WTC11 (cell line): ENCODE measurements around the gene SLC13A4. TPM values are rescaled to one million over a fixed set of nuclear protein-coding genes. Genes with fewer than 3 reads are reported as not detected.
A peak's percentile ranks its signal among the peaks of the same experiment; 100 is the strongest.

Experiments used
- ATAC-seq: fragments of 200-7000 bp; cut with Tn5 transposase; 2 replicates; pipeline ENCODE4 v1.10.0; 2021; ENCODE audit warnings: mild to moderate bottlenecking, moderate library complexity
- CTCF ChIA-PET: fragments of 300-600 bp; sonication (Branson Sonifier 250); formaldehyde crosslinking; loops from one replicate; lab custom pipeline; 2021; ENCODE audit warnings: antibody characterized with exemption; lab: Charles Lee
- POLR2A ChIA-PET: fragments of 350-600 bp; sonication (Branson Sonifier 250); formaldehyde crosslinking; loops from one replicate; lab custom pipeline; 2021; ENCODE audit warnings: antibody characterized with exemption; lab: Charles Lee
- DNase-seq: peaks from one replicate; pipeline ENCODE4 v3.0.0; 2021; ENCODE audit warnings: low spot score
- H3K27ac Mint-ChIP-seq: 2 replicates; pipeline ENCODE4 v1.8.0; 2021; ENCODE audit warnings: mixed read lengths
- H3K27me3 Mint-ChIP-seq: 2 replicates; pipeline ENCODE4 v1.8.0; 2021; ENCODE audit warnings: low read depth, mild to moderate bottlenecking, moderate library complexity, mixed read lengths
- H3K36me3 Mint-ChIP-seq: 2 replicates; pipeline ENCODE4 v1.8.0; 2021; ENCODE audit warnings: mixed read lengths
- H3K4me1 Mint-ChIP-seq: 2 replicates; pipeline ENCODE4 v1.8.0; 2022; ENCODE audit warnings: mixed read lengths
- H3K4me3 Mint-ChIP-seq: 2 replicates; pipeline ENCODE4 v1.8.0; 2021; ENCODE audit warnings: mild to moderate bottlenecking, moderate library complexity, mixed read lengths
- H3K9me3 Mint-ChIP-seq: 2 replicates; pipeline ENCODE4 v1.8.0; 2021; ENCODE audit warnings: mixed read lengths
- AR ChIP-seq: fragments of 250-450 bp; sonication (Bioruptor Pico); IDR thresholded peaks from 2 replicates; pipeline ENCODE4 v1.9.0; 2021; ENCODE audit warnings: mild to moderate bottlenecking
- CBFB ChIP-seq: sonication (generic); formaldehyde crosslinking; IDR thresholded peaks from 2 replicates; pipeline ENCODE4 v1.8.1; 2022; ENCODE audit warnings: mild to moderate bottlenecking, low read depth, missing genetic modification reagents
- CDX4 ChIP-seq: fragments of 250-450 bp; sonication (Bioruptor Pico); IDR thresholded peaks from 2 replicates; pipeline ENCODE4 v1.9.0; 2021; ENCODE audit warnings: moderate library complexity, mild to moderate bottlenecking, inconsistent platforms, borderline replicate concordance
- CREB1 ChIP-seq: sonication (generic); formaldehyde crosslinking; IDR thresholded peaks from 2 replicates; pipeline ENCODE4 v1.8.0; 2023; ENCODE audit warnings: mild to moderate bottlenecking, missing genetic modification reagents
- CREM ChIP-seq: sonication (generic); formaldehyde crosslinking; IDR thresholded peaks from 2 replicates; pipeline ENCODE4 v1.8.1; 2022; ENCODE audit warnings: mild to moderate bottlenecking, missing genetic modification reagents, moderate library complexity
- ETV6 ChIP-seq: sonication (generic); formaldehyde crosslinking; IDR thresholded peaks from 2 replicates; pipeline ENCODE4 v1.8.1; 2022; ENCODE audit warnings: mild to moderate bottlenecking, missing genetic modification reagents
- FOXK1 ChIP-seq: sonication (generic); formaldehyde crosslinking; IDR thresholded peaks from 2 replicates; pipeline ENCODE4 v1.8.0; 2022; ENCODE audit warnings: mild to moderate bottlenecking, moderate library complexity, missing genetic modification reagents
- GRHL2 ChIP-seq: fragments of 250-450 bp; sonication (Bioruptor Pico); IDR thresholded peaks from 2 replicates; pipeline ENCODE4 v1.8.0; 2022; ENCODE audit warnings: mild to moderate bottlenecking, moderate library complexity; ENCODE audit not compliant: insufficient replicate concordance, severe bottlenecking
- GTF2I ChIP-seq: fragments of 250-450 bp; sonication (Bioruptor Pico); conservative IDR thresholded peaks from 2 replicates; pipeline ENCODE4 v1.4.0; 2021; ENCODE audit warnings: mild to moderate bottlenecking
- JUN ChIP-seq: sonication (generic); formaldehyde crosslinking; IDR thresholded peaks from 2 replicates; pipeline ENCODE4 v1.8.0; 2023; ENCODE audit warnings: mild to moderate bottlenecking, missing genetic modification reagents
- MXD4 ChIP-seq: fragments of 250-450 bp; sonication (Bioruptor Pico); IDR thresholded peaks from 2 replicates; pipeline ENCODE4 v1.8.0; 2021; ENCODE audit warnings: mild to moderate bottlenecking, moderate library complexity, borderline replicate concordance
- NR1H2 ChIP-seq: sonication (generic); formaldehyde crosslinking; IDR thresholded peaks from 2 replicates; pipeline ENCODE4 v1.9.0; 2021; ENCODE audit warnings: mild to moderate bottlenecking, moderate library complexity, missing genetic modification reagents
- NR3C1 ChIP-seq: sonication (generic); formaldehyde crosslinking; conservative IDR thresholded peaks from 2 replicates; pipeline ENCODE4 v1.8.1; 2023; ENCODE audit warnings: low read depth, mild to moderate bottlenecking, missing genetic modification reagents
- RORB ChIP-seq: fragments of 250-450 bp; sonication (Bioruptor Pico); IDR thresholded peaks from 2 replicates; pipeline ENCODE4 v1.9.0; 2021; ENCODE audit warnings: mild to moderate bottlenecking
- TCF7 ChIP-seq: sonication (generic); formaldehyde crosslinking; IDR thresholded peaks from 2 replicates; pipeline ENCODE4 v1.8.0; 2022; ENCODE audit warnings: mild to moderate bottlenecking, low read depth, missing genetic modification reagents, moderate library complexity
- TEAD1 ChIP-seq: sonication (generic); formaldehyde crosslinking; IDR thresholded peaks from 2 replicates; pipeline ENCODE4 v1.8.0; 2022; ENCODE audit warnings: mild to moderate bottlenecking, missing genetic modification reagents
- USF1 ChIP-seq: sonication (generic); formaldehyde crosslinking; IDR thresholded peaks from 2 replicates; pipeline ENCODE4 v1.8.0; 2022; ENCODE audit warnings: mild to moderate bottlenecking, missing genetic modification reagents
- USF2 ChIP-seq: sonication (generic); formaldehyde crosslinking; IDR thresholded peaks from 2 replicates; pipeline ENCODE4 v1.8.1; 2023; ENCODE audit warnings: mild to moderate bottlenecking, missing genetic modification reagents, moderate library complexity
- ZNF121 ChIP-seq: sonication (generic); formaldehyde crosslinking; IDR thresholded peaks from 2 replicates; pipeline ENCODE4 v1.8.0; 2023; ENCODE audit warnings: missing genetic modification reagents
- ZNF232 ChIP-seq: sonication (generic); formaldehyde crosslinking; IDR thresholded peaks from 2 replicates; pipeline ENCODE4 v1.8.0; 2022; ENCODE audit warnings: mild to moderate bottlenecking, missing genetic modification reagents
- ZNF317 ChIP-seq: sonication (generic); formaldehyde crosslinking; IDR thresholded peaks from 2 replicates; pipeline ENCODE4 v1.8.1; 2023; ENCODE audit warnings: low read depth, mild to moderate bottlenecking, moderate library complexity, missing genetic modification reagents, borderline replicate concordance
- ZNF416 ChIP-seq: fragments of 250-450 bp; sonication (Bioruptor Pico); IDR thresholded peaks from 2 replicates; pipeline ENCODE4 v1.9.0; 2021; ENCODE audit warnings: mild to moderate bottlenecking, inconsistent platforms
- ZNF423 ChIP-seq: fragments of 250-450 bp; sonication (Bioruptor Pico); IDR thresholded peaks from 2 replicates; pipeline ENCODE4 v2.1.2; 2022; ENCODE audit warnings: mild to moderate bottlenecking, moderate library complexity
- total RNA-seq: library from RNA; stranded (reverse); gene quantifications from 3 replicates; pipeline ENCODE4 v1.2.3, GENCODE V29; 2021
- TF ChIP-seq, protein P1 (sequence below): sonication (generic); formaldehyde crosslinking; IDR thresholded peaks from 2 replicates; pipeline ENCODE4 v1.8.1; 2023; ENCODE audit warnings: mild to moderate bottlenecking, missing genetic modification reagents
- TF ChIP-seq, protein P2 (sequence below): sonication (generic); formaldehyde crosslinking; IDR thresholded peaks from 2 replicates; pipeline ENCODE4 v1.8.1; 2023; ENCODE audit warnings: mild to moderate bottlenecking, missing genetic modification reagents, moderate library complexity
- TF ChIP-seq, protein P3 (sequence below): sonication (generic); formaldehyde crosslinking; IDR thresholded peaks from 2 replicates; pipeline ENCODE4 v1.8.0; 2022; ENCODE audit warnings: mild to moderate bottlenecking, missing genetic modification reagents
- TF ChIP-seq, protein P4 (sequence below): sonication (generic); formaldehyde crosslinking; IDR thresholded peaks from 2 replicates; pipeline ENCODE4 v1.8.0; 2022; ENCODE audit warnings: mild to moderate bottlenecking, missing genetic modification reagents
- TF ChIP-seq, protein P5 (sequence below): fragments of 250-450 bp; sonication (Bioruptor Pico); IDR thresholded peaks from 2 replicates; pipeline ENCODE4 v2.1.2; 2022; ENCODE audit warnings: mild to moderate bottlenecking, moderate library complexity

The SLC13A4 gene
- total RNA-seq, 1 experiment from 2014 or later, result 1.6 TPM

- H3K27ac Mint-ChIP-seq, result peak overlapping the region; percentile 10
- ATAC-seq (peak; percentile 79), DNase-seq (no peak)
Measured at GRCh38 chr7:135697276-135698049, 30.5 kb downstream of the SLC13A4 start.

GRCh38 chr7:135693558-135693957 lies 34.4 kb downstream of the SLC13A4 start:
- ChIA-PET CTCF (interaction anchor here (1.2 kb wide), 1 partner anchor 11 kb away, joined by 4 read pairs; no protein-coding TSS in a partner anchor), POLR2A (no interaction called here)
- Mint-ChIP-seq H3K36me3 (peaks cover 8% of the 10 kb centered on the region), H3K9me3 (no peaks in the 10 kb centered on the region), H3K27ac (no peak overlapping the region), H3K4me1 (peaks cover 8% of the 10 kb centered on the region), H3K4me3 (no peak overlapping the region), H3K27me3 (no peaks in the 10 kb centered on the region)
- DNase-seq (no peak), ATAC-seq (no peak)
- TF ChIP-seq, protein P1, sequence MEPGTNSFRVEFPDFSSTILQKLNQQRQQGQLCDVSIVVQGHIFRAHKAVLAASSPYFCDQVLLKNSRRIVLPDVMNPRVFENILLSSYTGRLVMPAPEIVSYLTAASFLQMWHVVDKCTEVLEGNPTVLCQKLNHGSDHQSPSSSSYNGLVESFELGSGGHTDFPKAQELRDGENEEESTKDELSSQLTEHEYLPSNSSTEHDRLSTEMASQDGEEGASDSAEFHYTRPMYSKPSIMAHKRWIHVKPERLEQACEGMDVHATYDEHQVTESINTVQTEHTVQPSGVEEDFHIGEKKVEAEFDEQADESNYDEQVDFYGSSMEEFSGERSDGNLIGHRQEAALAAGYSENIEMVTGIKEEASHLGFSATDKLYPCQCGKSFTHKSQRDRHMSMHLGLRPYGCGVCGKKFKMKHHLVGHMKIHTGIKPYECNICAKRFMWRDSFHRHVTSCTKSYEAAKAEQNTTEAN, result no peak
- TF ChIP-seq, protein P2, sequence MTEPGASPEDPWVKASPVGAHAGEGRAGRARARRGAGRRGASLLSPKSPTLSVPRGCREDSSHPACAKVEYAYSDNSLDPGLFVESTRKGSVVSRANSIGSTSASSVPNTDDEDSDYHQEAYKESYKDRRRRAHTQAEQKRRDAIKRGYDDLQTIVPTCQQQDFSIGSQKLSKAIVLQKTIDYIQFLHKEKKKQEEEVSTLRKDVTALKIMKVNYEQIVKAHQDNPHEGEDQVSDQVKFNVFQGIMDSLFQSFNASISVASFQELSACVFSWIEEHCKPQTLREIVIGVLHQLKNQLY (CRISPR knock-in tag), result no peak
- TF ChIP-seq CDX4 (CRISPR knock-in tag) (no peak), GTF2I (no peak), AR (CRISPR knock-in tag) (no peak), CREM (CRISPR knock-in tag) (no peak), GRHL2 (CRISPR knock-in tag) (no peak), NR1H2 (no peak), USF2 (CRISPR knock-in tag) (no peak), NR3C1 (CRISPR knock-in tag) (no peak), CREB1 (no peak)
- TF ChIP-seq, protein P3, sequence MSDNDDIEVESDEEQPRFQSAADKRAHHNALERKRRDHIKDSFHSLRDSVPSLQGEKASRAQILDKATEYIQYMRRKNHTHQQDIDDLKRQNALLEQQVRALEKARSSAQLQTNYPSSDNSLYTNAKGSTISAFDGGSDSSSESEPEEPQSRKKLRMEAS (CRISPR knock-in tag), result no peak

More at GRCh38 chr7:135697276-135698049, 30.5 kb downstream of the SLC13A4 start:
- TF ChIP-seq ZNF416 (CRISPR knock-in tag) (no peak), RORB (CRISPR knock-in tag) (no peak), GTF2I (no peak), CBFB (no peak), ZNF232 (CRISPR knock-in tag) (no peak), ETV6 (no peak), FOXK1 (no peak), ZNF423 (CRISPR knock-in tag) (no peak), ZNF121 (CRISPR knock-in tag) (no peak), TCF7 (CRISPR knock-in tag) (no peak), ZNF317 (no peak), TEAD1 (CRISPR knock-in tag) (no peak), MXD4 (CRISPR knock-in tag) (no peak), USF1 (CRISPR knock-in tag) (no peak), JUN (CRISPR knock-in tag) (no peak)
- TF ChIP-seq, protein P4, sequence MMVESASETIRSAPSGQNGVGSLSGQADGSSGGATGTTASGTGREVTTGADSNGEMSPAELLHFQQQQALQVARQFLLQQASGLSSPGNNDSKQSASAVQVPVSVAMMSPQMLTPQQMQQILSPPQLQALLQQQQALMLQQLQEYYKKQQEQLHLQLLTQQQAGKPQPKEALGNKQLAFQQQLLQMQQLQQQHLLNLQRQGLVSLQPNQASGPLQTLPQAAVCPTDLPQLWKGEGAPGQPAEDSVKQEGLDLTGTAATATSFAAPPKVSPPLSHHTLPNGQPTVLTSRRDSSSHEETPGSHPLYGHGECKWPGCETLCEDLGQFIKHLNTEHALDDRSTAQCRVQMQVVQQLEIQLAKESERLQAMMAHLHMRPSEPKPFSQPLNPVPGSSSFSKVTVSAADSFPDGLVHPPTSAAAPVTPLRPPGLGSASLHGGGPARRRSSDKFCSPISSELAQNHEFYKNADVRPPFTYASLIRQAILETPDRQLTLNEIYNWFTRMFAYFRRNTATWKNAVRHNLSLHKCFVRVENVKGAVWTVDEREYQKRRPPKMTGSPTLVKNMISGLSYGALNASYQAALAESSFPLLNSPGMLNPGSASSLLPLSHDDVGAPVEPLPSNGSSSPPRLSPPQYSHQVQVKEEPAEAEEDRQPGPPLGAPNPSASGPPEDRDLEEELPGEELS (CRISPR knock-in tag), result no peak
- TF ChIP-seq, protein P5, sequence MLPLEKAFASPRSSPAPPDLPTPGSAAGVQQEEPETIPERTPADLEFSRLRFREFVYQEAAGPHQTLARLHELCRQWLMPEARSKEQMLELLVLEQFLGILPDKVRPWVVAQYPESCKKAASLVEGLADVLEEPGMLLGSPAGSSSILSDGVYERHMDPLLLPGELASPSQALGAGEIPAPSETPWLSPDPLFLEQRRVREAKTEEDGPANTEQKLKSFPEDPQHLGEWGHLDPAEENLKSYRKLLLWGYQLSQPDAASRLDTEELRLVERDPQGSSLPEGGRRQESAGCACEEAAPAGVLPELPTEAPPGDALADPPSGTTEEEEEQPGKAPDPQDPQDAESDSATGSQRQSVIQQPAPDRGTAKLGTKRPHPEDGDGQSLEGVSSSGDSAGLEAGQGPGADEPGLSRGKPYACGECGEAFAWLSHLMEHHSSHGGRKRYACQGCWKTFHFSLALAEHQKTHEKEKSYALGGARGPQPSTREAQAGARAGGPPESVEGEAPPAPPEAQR (CRISPR knock-in tag), result no peak
- TF ChIP-seq, all 79 proteins: peak for 0
- H3K4me3 Mint-ChIP-seq, result no peak overlapping the region
- H3K27me3 Mint-ChIP-seq, result no peaks in the 10 kb centered on the region
- no peaks in the 10 kb centered on the region for H3K9me3 Mint-ChIP-seq
- ChIA-PET CTCF (interaction anchor here (1.0 to 5.5 kb wide), 2 partner anchors 14 to 423 kb away, joined by 3 to 28 read pairs; no protein-coding TSS in a partner anchor), POLR2A (no interaction called here)
- peaks cover 3% of the 10 kb centered on the region; the same call in 1 of the 2 replicates for H3K36me3 Mint-ChIP-seq
- peaks cover 8% of the 10 kb centered on the region for H3K4me1 Mint-ChIP-seq
